HEK293 (cell line): ENCODE results near the gene MXRA8.

Source experiments
- CTCF ChIA-PET: fragments of 350-600 bp; formaldehyde crosslinking; extraction: SDS; loops from one replicate; lab custom pipeline; 2021; ENCODE audit warnings: antibody characterized with exemption; lab: Yijun Ruan, JAX
- POLR2A ChIA-PET: fragments of 300-600 bp; formaldehyde crosslinking; extraction: SDS; loops from one replicate; lab custom pipeline; 2020; ENCODE audit warnings: antibody characterized with exemption, inconsistent platforms; lab: Yijun Ruan, JAX
- H3K27ac ChIP-seq: fragments of 200-500 bp; sonication (Bioruptor generic); 2 replicates; pipeline ENCODE4 v1.5.1; 2014; ENCODE audit warnings: low read depth, low read length, control low read depth, inconsistent platforms; ENCODE audit errors: extremely low read depth
- H3K36me3 ChIP-seq, 2 experiments: fragments of 200-500 bp in 1 of 2; sonication (Bioruptor generic) in 1 of 2; 1 replicate in 1 of 2; 2 replicates in 1 of 2; pipeline ENCODE4 v1.5.1; 2014 to 2017; ENCODE audit warnings: inconsistent platforms in 2 of 2, low read length in 2 of 2; ENCODE audit not compliant: control insufficient read depth in 2 of 2, insufficient read depth in 1 of 2
- H3K4me1 ChIP-seq: fragments of 200-500 bp; sonication (Bioruptor generic); 2 replicates; pipeline ENCODE4 v1.5.1; 2014; ENCODE audit warnings: mild to moderate bottlenecking, low read length, inconsistent platforms; ENCODE audit not compliant: control insufficient read depth, insufficient read depth
- H3K4me3 ChIP-seq: 2 replicates; pipeline ENCODE4 v1.5.1; 2011; ENCODE audit warnings: low read depth, mild to moderate bottlenecking, control low read depth, low read length, moderate library complexity
- H3K9me3 ChIP-seq: fragments of 200-500 bp; sonication (Bioruptor generic); 2 replicates; pipeline ENCODE4 v1.5.1; 2014; ENCODE audit warnings: low read depth, low read length, inconsistent platforms; ENCODE audit not compliant: control insufficient read depth, insufficient read depth
- AEBP2 ChIP-seq: fragments of 450-650 bp; formaldehyde crosslinking; IDR thresholded peaks from 2 replicates; pipeline ENCODE4 v1.5.1; 2016; ENCODE audit warnings: missing biosample characterization, missing genetic modification characterization, borderline replicate concordance
- BCL11B ChIP-seq: fragments of 450-650 bp; formaldehyde crosslinking; IDR thresholded peaks from 2 replicates; pipeline ENCODE4 v1.5.1; 2016; ENCODE audit warnings: low read depth, missing biosample characterization, missing genetic modification characterization
- GLI4 ChIP-seq: fragments of 450-650 bp; formaldehyde crosslinking; IDR thresholded peaks from 2 replicates; pipeline ENCODE4 v1.5.1; 2016; ENCODE audit warnings: missing biosample characterization, missing genetic modification characterization
- GLIS2 ChIP-seq: fragments of 450-650 bp; formaldehyde crosslinking; IDR thresholded peaks from 2 replicates; pipeline ENCODE4 v1.5.1; 2016; ENCODE audit warnings: missing biosample characterization, missing genetic modification characterization
- HIC1 ChIP-seq: fragments of 450-650 bp; formaldehyde crosslinking; IDR thresholded peaks from 2 replicates; pipeline ENCODE4 v1.5.1; 2016; ENCODE audit warnings: missing biosample characterization, missing genetic modification characterization
- HOXD13 ChIP-seq: sonication (generic); formaldehyde crosslinking; IDR thresholded peaks from 2 replicates; pipeline ENCODE4 v1.8.0; 2022; ENCODE audit warnings: missing genetic modification reagents, borderline replicate concordance
- INSM2 ChIP-seq: fragments of 450-650 bp; formaldehyde crosslinking; IDR thresholded peaks from 2 replicates; pipeline ENCODE4 v1.5.1; 2016; ENCODE audit warnings: missing biosample characterization, missing genetic modification characterization
- OVOL3 ChIP-seq: fragments of 450-650 bp; formaldehyde crosslinking; IDR thresholded peaks from 2 replicates; pipeline ENCODE4 v1.5.1; 2016; ENCODE audit warnings: missing biosample characterization, missing genetic modification characterization
- PRDM6 ChIP-seq: fragments of 450-650 bp; formaldehyde crosslinking; IDR thresholded peaks from 2 replicates; pipeline ENCODE4 v1.5.1; 2017; ENCODE audit warnings: missing biosample characterization, missing genetic modification characterization
- YY1 ChIP-seq: fragments of 450-650 bp; formaldehyde crosslinking; IDR thresholded peaks from 2 replicates; pipeline ENCODE4 v1.5.1; 2018; ENCODE audit warnings: missing biosample characterization, missing genetic modification characterization
- ZBTB44 ChIP-seq: fragments of 450-650 bp; IDR thresholded peaks from 2 replicates; pipeline ENCODE4 v1.5.1; 2018; ENCODE audit warnings: missing biosample characterization, mild to moderate bottlenecking, missing genetic modification characterization
- ZBTB7A ChIP-seq: fragments of 450-650 bp; formaldehyde crosslinking; IDR thresholded peaks from 2 replicates; pipeline ENCODE4 v1.5.1; 2016; ENCODE audit warnings: low read depth, missing biosample characterization, missing genetic modification characterization
- ZEB2 ChIP-seq: fragments of 450-650 bp; formaldehyde crosslinking; IDR thresholded peaks from 2 replicates; pipeline ENCODE4 v1.5.1; 2016; ENCODE audit warnings: missing biosample characterization, missing genetic modification characterization
- ZFHX2 ChIP-seq: fragments of 450-650 bp; formaldehyde crosslinking; conservative IDR thresholded peaks from 2 replicates; pipeline ENCODE4 v1.5.1; 2016; ENCODE audit warnings: missing biosample characterization, missing genetic modification characterization
- ZFP3 ChIP-seq: fragments of 450-650 bp; formaldehyde crosslinking; IDR thresholded peaks from 2 replicates; pipeline ENCODE4 v1.5.1; 2016; ENCODE audit warnings: low read depth, missing biosample characterization, missing genetic modification characterization
- ZNF214 ChIP-seq: fragments of 450-650 bp; formaldehyde crosslinking; IDR thresholded peaks from 2 replicates; pipeline ENCODE4 v1.5.1; 2017; ENCODE audit warnings: missing biosample characterization, mild to moderate bottlenecking, missing genetic modification characterization, borderline replicate concordance
- ZNF223 ChIP-seq: fragments of 450-650 bp; formaldehyde crosslinking; IDR thresholded peaks from 2 replicates; pipeline ENCODE4 v1.5.1; 2016; ENCODE audit warnings: missing biosample characterization, missing genetic modification characterization
- ZNF274 ChIP-seq, 2 experiments: fragments of 200-500 bp in 1 of 2; fragments of 450-650 bp in 1 of 2; sonication (Bioruptor generic) in 1 of 2; formaldehyde crosslinking in 1 of 2; IDR thresholded peaks; 2 replicates each; pipeline versions ENCODE4 v1.5.1 to v1.6.1; 2014 to 2016; ENCODE audit warnings: borderline replicate concordance in 1 of 2, inconsistent platforms in 1 of 2, low read length in 1 of 2, missing biosample characterization in 1 of 2, missing genetic modification characterization in 1 of 2
- ZNF280C ChIP-seq: fragments of 450-650 bp; formaldehyde crosslinking; IDR thresholded peaks from 2 replicates; pipeline ENCODE4 v1.5.1; 2016; ENCODE audit warnings: missing biosample characterization, missing genetic modification characterization
- ZNF426 ChIP-seq: fragments of 450-650 bp; formaldehyde crosslinking; IDR thresholded peaks from 2 replicates; pipeline ENCODE4 v1.5.1; 2017; ENCODE audit warnings: missing biosample characterization, missing genetic modification characterization, mild to moderate bottlenecking, inconsistent platforms, moderate library complexity
- ZNF510 ChIP-seq: fragments of 450-650 bp; formaldehyde crosslinking; IDR thresholded peaks from 2 replicates; pipeline ENCODE4 v1.5.1; 2018; ENCODE audit warnings: mild to moderate bottlenecking, missing genetic modification characterization, missing biosample characterization; ENCODE audit not compliant: insufficient replicate concordance
- ZNF768 ChIP-seq: fragments of 450-650 bp; formaldehyde crosslinking; IDR thresholded peaks from 2 replicates; pipeline ENCODE4 v1.5.1; 2018; ENCODE audit warnings: missing biosample characterization, mild to moderate bottlenecking, missing genetic modification characterization
- ZSCAN30 ChIP-seq: fragments of 450-650 bp; IDR thresholded peaks from 2 replicates; pipeline ENCODE4 v1.5.1; 2018; ENCODE audit warnings: missing biosample characterization, mild to moderate bottlenecking, missing genetic modification characterization, moderate library complexity
- TF ChIP-seq, protein P1 (sequence below): fragments of 450-650 bp; formaldehyde crosslinking; IDR thresholded peaks from 2 replicates; pipeline ENCODE4 v1.5.1; 2017; ENCODE audit warnings: missing biosample characterization, missing genetic modification characterization

The MXRA8 gene

DNA sequence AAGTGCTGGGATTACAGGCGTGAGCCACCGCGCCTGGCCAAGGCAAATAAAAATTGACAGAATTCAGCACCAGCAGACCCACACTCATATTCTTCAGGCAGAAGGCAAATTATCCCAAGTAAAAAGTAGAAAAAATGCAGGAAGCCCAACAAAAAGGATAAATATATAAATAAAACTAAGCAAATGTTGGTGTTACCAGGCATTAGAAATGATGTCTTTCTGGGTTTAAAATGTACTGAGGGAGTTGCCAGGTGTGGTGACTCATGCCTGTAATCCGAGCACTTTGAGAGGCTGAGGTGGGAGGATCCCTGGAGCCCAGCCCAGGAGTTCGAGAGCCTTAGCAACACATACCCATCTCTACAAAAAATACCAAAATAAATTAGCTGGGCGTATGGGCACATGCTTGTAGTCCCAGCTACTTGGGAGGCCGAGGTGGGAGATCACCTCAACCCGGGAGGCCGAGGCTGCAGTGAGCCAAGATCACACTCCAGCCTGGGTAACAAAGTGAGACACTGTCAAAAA is 40.2 kb downstream of the MXRA8 start:
- Histone ChIP-seq H3K9me3 (no peaks in the 10 kb centered on the region), H3K4me1 (peaks cover 20% of the 10 kb centered on the region), H3K27ac (0 out of 2 replicates have a peak overlapping the region, but pooled peaks have one; percentile 58), H3K36me3 (peaks cover 20 to 78% of the 10 kb centered on the region in 2 experiments), H3K4me3 (no peak overlapping the region)
- POLR2A ChIA-PET, result interaction anchor here (0.7 to 1.7 kb wide), 6 partner anchors 9 to 318 kb away, joined by 3 to 7 read pairs (median 4); partner anchors contain the start of gene HES4
- CTCF ChIA-PET, result no interaction called here
- no peak for TF ChIP-seq ZFP3 (tag by site-specific recombination)
- TF ChIP-seq ZNF274 (IDR thresholded peaks at IDR 0.05; ENCODE audit: low read length), result no peak
- no peak for TF ChIP-seq ZNF274 (tag by site-specific recombination; IDR thresholded peaks at IDR 0.05; ENCODE audit: borderline replicate concordance)
- TF ChIP-seq ZNF280C (tag by site-specific recombination), result no peak
- TF ChIP-seq AEBP2 (tag by site-specific recombination), result no peak
- no peak for TF ChIP-seq ZNF214 (tag by site-specific recombination)
- no peak for TF ChIP-seq ZNF223 (tag by site-specific recombination)
- TF ChIP-seq GLIS2 (tag by site-specific recombination), result peak; percentile 62; the same call in 1 of the 2 replicates
- TF ChIP-seq INSM2 (tag by site-specific recombination), result no peak
- TF ChIP-seq, protein P1, sequence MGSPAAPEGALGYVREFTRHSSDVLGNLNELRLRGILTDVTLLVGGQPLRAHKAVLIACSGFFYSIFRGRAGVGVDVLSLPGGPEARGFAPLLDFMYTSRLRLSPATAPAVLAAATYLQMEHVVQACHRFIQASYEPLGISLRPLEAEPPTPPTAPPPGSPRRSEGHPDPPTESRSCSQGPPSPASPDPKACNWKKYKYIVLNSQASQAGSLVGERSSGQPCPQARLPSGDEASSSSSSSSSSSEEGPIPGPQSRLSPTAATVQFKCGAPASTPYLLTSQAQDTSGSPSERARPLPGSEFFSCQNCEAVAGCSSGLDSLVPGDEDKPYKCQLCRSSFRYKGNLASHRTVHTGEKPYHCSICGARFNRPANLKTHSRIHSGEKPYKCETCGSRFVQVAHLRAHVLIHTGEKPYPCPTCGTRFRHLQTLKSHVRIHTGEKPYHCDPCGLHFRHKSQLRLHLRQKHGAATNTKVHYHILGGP (tag by site-specific recombination), result no peak
- TF ChIP-seq HIC1, result peak; percentile 86
- no peak for TF ChIP-seq HOXD13 (CRISPR knock-in tag)
- no peak for TF ChIP-seq ZNF768 (tag by site-specific recombination)
- TF ChIP-seq OVOL3, result no peak
- TF ChIP-seq ZBTB7A (tag by site-specific recombination), result no peak
- TF ChIP-seq ZNF510 (tag by site-specific recombination), result no peak
- peak; percentile 96 for TF ChIP-seq ZEB2 (tag by site-specific recombination)
- TF ChIP-seq GLI4, result no peak
- TF ChIP-seq ZFHX2 (tag by site-specific recombination), result peak; percentile 67
- TF ChIP-seq ZBTB44, result 0 out of 2 replicates have a peak, but pooled peaks have one; percentile 47
- TF ChIP-seq ZNF426 (tag by site-specific recombination), result no peak
- peak; percentile 97 for TF ChIP-seq PRDM6 (tag by site-specific recombination)
- no peak for TF ChIP-seq BCL11B (tag by site-specific recombination)
- TF ChIP-seq ZSCAN30 (tag by site-specific recombination), result no peak
- TF ChIP-seq YY1 (tag by site-specific recombination), result no peak
